ENCODE measurements around the gene TMEM179.
"Not testable (repeated sequence)": the region's sequence is repeated elsewhere in the genome, so short reads cannot be mapped to it uniquely, and the experiment has no call there.

TMEM179 gene

GRCh38 chr14:104637546-104638003 lies 33.0 kb upstream of the TMEM179 start:
- DNase-seq (ENCODE audit: low read depth): no peak

DNA sequence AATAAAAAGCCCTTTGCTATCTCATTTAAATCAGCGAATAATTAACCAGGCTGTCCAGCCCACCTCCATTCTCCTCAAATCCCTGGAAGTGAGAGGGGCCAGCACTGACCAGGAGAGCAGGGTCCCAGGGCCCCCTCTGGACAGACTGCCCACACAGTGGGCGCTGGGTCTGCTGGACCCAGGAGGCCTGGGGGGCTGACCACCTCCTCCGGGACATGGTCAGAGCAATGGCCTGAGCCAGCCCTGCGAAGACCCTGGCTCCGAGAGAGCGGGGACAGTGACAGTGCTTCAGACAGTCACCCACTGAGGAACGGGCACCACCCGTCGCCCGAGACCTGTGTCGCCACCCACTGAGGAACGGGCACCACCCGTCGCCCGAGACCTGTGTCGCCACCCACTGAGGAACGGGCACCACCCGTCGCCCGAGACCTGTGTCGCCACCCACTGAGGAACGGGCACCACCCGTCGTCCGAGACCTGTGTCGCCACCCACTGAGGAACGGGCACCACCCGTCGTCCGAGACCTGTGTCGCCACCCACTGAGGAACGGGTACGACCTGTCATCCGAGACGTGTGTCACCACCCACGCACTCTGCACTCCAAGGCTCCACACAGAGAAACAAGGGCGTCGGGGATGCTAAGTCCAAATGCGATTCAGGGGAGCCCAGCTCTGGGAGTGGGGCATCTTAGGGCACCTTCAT lies 32.4 kb upstream of the TMEM179 start:
- not testable (repeated sequence) for DNase-seq (ENCODE audit: low read depth)

DNA sequence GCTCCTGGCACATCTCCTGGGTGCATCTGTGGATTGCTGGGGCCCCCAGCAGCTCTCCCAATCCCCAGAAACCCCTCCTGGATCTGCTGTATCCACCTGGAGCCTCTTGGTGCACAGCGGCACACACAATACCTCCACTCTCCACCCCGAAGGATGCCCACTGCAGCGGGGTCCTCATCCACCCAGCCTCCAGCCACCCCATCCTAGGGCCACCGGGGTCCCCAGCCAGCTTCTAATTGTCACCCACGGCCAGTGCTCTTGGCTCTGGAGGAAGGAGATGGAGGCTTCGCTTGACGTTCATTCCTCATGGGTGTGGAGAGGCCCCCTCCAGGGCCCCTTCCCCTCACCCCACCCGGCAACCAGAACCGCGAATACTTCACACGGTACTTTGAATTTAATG lies 31.6 kb upstream of the TMEM179 start:
- DNase-seq (ENCODE audit: low read depth): no peak

DNA sequence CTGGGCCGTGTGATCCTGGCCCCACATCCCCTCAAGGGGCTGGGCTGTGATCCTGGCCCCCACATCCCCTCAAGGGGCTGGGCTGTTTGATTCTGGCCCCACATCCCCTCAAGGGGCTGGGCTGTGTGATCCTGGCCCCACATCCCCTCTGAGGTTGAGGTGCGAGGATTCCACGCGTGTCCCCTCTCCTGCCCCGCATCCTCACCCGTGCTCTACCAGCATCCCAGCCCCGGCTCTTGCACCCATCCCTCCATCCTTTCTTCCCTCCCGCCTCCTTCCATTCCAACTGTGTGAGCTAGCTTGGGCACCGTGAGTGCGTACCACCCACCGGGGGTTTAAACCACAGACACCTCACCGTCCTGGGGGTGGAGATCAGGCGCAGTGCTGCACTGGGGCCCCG lies 31.1 kb upstream of the TMEM179 start:
- no peak for DNase-seq (ENCODE audit: low read depth)

- no peak for DNase-seq (ENCODE audit: low read depth)
Observed at GRCh38 chr14:104634886-104635570, 30.5 kb upstream of the TMEM179 start.

DNA sequence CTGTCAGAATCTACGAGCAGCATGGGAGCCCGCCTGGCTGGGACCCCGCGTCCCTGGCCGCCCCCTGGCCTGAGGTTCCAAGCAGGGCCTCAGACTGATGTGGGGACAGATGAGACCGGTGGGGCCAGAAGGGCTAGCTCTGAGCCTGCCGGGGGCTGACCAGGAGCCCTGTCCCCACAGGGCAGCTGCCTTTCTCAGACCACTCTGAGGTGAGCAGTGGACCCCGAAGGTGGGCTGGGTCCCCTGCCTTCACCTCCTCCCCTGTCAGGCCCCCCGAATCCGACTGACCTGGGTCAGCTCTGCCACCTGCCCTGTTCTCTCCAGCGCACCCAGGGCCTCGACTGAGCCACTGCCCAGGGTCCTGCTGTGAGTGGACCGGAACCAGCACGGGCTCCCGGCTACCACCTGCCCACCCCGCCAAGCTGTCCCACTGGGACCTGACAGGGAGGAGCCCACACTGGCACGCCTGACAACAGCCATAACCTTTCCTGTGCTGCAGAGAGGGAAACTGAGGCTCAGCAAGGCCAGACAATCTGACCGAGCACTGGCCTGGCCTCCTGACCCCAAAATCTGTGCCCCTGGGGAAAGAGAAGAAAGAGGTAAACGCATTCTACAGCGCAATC lies 29.7 kb upstream of the TMEM179 start:
- DNase-seq (ENCODE audit: low read depth): no peak

GRCh38 chr14:104633276-104634137 lies 28.9 kb upstream of the TMEM179 start:
- no peak for DNase-seq (ENCODE audit: low read depth)

- no peak for DNase-seq (ENCODE audit: low read depth)
Observed at GRCh38 chr14:104632781-104633180, 28.2 kb upstream of the TMEM179 start.

DNA sequence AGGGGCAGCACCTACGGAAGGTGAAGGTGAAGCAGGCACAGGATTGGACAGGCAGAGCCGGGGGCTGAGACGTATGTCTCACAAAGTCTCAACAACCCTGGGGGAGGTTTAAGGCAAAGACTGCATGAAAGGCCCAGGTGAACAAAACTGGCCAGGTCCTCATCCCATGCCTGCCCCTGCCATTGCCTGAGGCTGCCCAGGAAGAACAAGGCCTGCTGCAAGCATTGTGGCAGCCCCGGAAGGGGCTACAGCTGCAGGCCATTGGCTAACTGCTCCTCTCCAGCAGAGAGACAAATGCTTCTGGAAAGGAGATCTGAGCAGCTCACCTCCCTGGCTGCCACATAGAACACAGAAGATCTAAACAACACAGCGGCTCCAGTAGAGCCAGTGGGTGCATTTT lies 20.4 kb upstream of the TMEM179 start:
- no peak for DNase-seq (ENCODE audit: low read depth)

DNA sequence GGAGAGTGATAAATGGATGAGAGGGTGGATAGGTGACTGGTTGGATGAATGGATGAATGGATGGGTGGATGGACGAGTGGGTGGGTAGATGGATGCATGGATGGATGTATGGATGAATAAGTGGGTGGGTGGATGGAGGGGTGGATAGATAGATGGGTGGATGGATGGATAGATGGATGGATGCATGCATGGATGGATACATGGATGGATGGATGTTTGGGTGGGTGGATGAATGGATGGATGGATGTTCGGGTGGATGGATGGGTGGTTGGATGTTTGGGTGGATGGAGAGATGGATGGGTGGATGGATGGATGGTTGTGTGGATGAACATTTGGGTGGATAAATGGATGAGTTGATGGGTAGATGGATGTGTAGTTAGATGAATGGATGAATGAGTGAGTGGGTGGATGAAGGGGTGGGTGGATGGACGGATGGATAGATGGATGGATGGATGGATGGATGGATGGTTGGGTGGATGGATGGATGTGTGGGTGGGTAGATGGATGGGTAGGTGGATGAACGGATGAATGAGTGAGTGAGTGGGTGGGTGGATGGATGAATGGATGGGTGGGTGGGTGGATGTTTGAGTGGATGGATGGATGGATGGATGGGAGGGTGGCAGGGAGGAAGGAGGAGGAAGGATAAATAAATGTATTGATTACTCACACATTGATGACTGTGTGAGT lies 9.7 kb upstream of the TMEM179 start:
- DNase-seq (ENCODE audit: low read depth): no peak

DNA sequence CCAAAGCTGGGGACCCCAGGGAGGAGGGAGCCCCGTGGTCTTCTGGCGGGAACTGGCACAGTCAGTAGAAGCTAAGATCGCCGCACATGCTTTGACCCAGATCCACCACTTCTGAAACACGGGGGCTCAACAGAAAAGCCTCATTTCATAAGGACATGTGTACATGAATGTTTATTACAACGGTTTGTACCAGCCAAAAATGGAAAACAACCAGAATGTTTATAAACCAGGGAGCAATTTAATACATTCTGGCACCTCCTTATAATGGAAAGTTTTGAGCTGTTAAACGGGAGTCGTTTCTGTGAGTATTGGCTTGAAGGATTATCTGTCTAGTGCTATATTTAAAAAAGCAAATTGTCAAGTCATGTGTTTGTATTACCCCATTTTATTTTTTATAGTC lies 7.3 kb upstream of the TMEM179 start:
- DNase-seq (ENCODE audit: low read depth): no peak

DNA sequence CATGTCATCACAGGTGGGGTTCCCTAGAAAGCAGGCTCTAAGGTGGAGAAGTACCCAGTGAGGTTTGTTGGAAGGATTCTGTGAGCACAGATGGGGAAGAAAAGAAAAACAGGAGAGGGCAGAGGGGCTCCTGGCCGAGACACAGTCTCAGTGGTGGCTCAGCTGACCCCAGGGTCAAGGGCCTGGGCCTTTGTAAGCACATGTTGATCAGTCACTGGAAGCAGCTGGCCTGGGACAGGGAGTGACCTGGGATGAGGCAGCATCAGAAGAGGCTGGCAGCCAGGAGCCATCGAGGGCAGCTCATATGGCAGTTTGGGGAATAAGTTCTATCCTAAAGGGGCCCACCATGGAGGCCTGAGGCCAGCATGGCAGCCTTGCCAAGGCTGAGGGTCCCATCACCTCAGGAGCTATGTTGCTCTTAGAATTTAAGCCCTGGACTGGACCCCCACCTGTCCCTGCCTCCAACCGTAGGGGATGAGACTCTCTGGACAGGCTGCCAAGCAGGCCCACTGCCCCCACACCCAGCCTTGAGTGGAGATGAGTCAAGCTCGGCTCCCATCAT lies 6.3 kb upstream of the TMEM179 start:
- DNase-seq (ENCODE audit: low read depth): no peak

DNA sequence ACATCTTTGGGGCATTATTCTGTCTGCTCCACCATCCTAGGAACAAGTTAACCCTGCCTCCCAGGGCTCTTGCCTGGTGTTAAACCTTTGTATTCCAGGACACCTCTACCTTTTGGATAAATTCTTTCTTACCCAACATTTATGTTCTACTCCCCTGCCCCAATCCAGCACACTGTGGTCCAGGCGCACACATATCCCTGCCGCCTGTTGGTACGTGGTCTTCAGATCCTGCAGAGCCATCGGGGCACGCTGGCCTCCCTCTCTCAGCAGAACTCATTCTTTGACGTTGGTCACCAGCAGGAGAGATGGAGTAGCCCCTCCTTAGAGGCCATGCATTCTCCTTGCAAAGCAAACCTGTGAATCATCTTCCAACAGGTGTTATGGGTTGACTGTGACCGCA lies 5.1 kb upstream of the TMEM179 start:
- no peak for DNase-seq (ENCODE audit: low read depth)

- DNase-seq (ENCODE audit: low read depth): no peak
Observed at GRCh38 chr14:104603711-104604401, 716 bp downstream of the TMEM179 start.

GRCh38 chr14:104602933-104603325 lies 1.6 kb downstream of the TMEM179 start:
- DNase-seq (ENCODE audit: low read depth): no peak

- DNase-seq (ENCODE audit: low read depth): no peak
Observed at GRCh38 chr14:104602315-104602932, 2.1 kb downstream of the TMEM179 start.

DNA sequence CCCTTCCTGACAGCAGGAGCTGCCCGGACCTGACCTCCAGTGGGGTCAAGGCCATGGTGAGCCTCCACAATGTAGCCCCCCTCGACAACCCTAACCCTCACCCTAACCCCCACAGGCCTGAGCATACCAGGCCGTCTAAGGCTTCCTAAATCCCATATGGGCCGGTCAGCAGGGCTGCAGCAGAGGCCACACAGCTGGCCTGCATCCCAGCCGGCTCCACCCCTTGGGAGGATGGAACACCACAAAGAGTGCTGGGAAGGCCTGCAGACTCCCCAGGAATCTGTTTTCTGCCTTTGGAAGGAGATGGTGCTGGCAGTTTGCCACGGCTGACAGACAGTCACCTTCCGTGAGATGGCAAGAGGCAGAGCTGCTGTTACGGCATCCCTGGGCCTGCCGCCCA lies 2.8 kb downstream of the TMEM179 start:
- DNase-seq (ENCODE audit: low read depth): no peak

DNA sequence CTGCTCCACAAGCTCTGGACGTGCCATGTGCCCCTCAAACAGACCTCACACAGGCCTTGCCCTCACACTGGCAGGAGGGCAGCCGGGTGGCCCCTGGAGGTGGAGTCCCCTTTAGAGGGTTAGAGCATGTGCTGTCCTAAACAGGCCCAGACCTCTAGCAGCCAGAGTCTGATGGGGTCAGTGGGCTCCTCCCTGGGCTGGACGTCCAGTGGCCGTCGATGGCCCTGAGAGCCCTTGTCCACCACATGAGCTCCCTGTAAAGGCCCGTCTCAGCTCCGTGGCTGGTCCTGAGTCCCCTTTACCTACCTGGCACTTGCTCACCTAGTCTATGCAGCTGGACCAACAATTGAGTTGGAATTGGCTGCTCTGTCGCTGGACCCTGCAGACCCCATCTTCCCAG lies 3.8 kb downstream of the TMEM179 start:
- DNase-seq (ENCODE audit: low read depth): no peak

DNA sequence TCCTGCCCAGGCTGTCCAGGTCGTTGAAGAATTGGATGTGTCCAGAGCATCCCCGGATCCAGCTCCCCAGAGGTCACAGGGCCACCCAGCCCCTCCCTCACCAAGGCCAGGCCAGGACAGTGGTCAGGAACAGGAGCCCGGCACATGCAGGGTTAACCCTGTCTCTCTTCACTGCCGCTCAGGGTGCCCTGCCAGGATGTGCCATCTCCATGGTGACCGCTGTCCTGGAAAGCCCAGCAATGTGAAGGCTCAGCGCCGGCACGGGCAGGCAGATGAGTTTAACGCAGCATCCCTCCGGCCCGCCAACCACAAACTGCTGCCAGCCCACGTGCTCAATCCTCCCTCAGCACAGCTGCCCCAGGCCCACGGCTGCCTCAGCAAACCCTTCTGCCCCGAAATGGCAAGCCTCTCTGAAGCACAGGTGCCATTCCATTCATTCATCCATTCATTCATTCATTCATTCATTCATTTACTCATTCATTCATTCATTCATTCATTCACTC lies 4.4 kb downstream of the TMEM179 start:
- DNase-seq (ENCODE audit: low read depth): no peak

DNA sequence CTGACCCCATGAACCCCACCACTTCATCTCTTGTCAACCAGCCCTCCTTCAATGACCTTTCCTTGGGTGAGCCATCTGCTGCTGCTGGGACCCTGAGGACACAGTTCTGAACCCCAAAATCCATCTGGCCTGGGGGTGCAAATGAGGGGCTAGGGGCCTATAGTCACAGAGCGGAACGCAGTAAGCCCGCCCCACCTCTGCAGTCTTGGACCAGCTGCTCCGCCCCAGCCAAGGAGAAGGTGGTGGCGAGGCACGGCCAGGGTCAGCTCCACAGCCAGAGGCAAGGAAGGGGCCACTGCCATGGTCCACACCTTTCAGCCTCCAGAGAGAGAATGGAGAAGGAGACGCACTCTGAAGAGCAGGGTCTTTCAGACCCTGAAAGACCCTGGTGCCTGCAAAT lies 5.1 kb downstream of the TMEM179 start:
- DNase-seq (ENCODE audit: low read depth): no peak
